Neural cell (in vitro differentiated cells): ENCODE measurements around the gene PPIL4. TPM values are rescaled to one million over a fixed set of nuclear protein-coding genes. Genes with fewer than 3 reads are reported as not detected.

Experiments used
- H2AFZ ChIP-seq: fragments of 200-600, 300-800 bp; sonication (generic), shearing (Covaris generic); 2 replicates; pipeline ENCODE4 v1.6.0; 2014; ENCODE audit warnings: low read depth, mild to moderate bottlenecking, antibody characterized with exemption, low read length, moderate library complexity
- H3F3A ChIP-seq: fragments of 200-600 bp; shearing (Covaris generic); 2 replicates; pipeline ENCODE4 v1.6.1; 2016; ENCODE audit warnings: mild to moderate bottlenecking, moderate library complexity, mixed read lengths, antibody characterized with exemption, low read length; ENCODE audit not compliant: insufficient read depth, poor library complexity, severe bottlenecking
- H3K27ac ChIP-seq: fragments of 200-600, 300-800 bp; sonication (generic), shearing (Covaris generic); 2 replicates; pipeline ENCODE4 v1.5.1; 2014; ENCODE audit warnings: mild to moderate bottlenecking, low read length, moderate library complexity
- H3K27me3 ChIP-seq: fragments of 300-800, 200-600 bp; sonication (generic), shearing (Covaris generic); 2 replicates; pipeline ENCODE4 v1.6.0; 2014; ENCODE audit warnings: mild to moderate bottlenecking, low read depth, low read length, moderate library complexity; ENCODE audit not compliant: insufficient read depth
- H3K36me3 ChIP-seq: fragments of 300-800, 200-600 bp; sonication (generic), shearing (Covaris generic); 2 replicates; pipeline ENCODE4 v1.5.1; 2014; ENCODE audit warnings: mild to moderate bottlenecking, antibody characterized with exemption, low read length, moderate library complexity; ENCODE audit not compliant: insufficient read depth
- H3K4me2 ChIP-seq: fragments of 300-800, 200-600 bp; sonication (generic), shearing (Covaris generic); 2 replicates; pipeline ENCODE4 v1.6.0; 2014; ENCODE audit warnings: mild to moderate bottlenecking, low read length
- H3K4me3 ChIP-seq: fragments of 300-800, 200-600 bp; sonication (generic), shearing (Covaris generic); 2 replicates; pipeline ENCODE4 v1.5.1; 2014; ENCODE audit warnings: mild to moderate bottlenecking, low read length, moderate library complexity
- H3K79me2 ChIP-seq: fragments of 200-600 bp; shearing (Covaris generic); replicated peaks from 2 replicates; pipeline ENCODE4 v1.6.0; 2014; ENCODE audit warnings: mild to moderate bottlenecking, low read length, moderate library complexity; ENCODE audit not compliant: insufficient read depth
- H3K9ac ChIP-seq: fragments of 300-800, 200-600 bp; sonication (generic), shearing (Covaris generic); 2 replicates; pipeline ENCODE4 v1.6.1; 2016; ENCODE audit warnings: mild to moderate bottlenecking, low read length, mixed read lengths
- H3K9me2 ChIP-seq: fragments of 200-600 bp; shearing (Covaris generic); 2 replicates; pipeline ENCODE4 v1.6.1; 2016; ENCODE audit warnings: mild to moderate bottlenecking, low read length, mixed read lengths; ENCODE audit not compliant: insufficient read depth
- H3K9me3 ChIP-seq: fragments of 200-600, 300-800 bp; sonication (generic), shearing (Covaris generic); 2 replicates; pipeline ENCODE4 v1.6.1; 2016; ENCODE audit warnings: mild to moderate bottlenecking, mixed run types, low read length, moderate library complexity, mixed read lengths
- H4K20me1 ChIP-seq: fragments of 200-600 bp; shearing (Covaris generic); 2 replicates; pipeline ENCODE4 v1.6.1; 2016; ENCODE audit warnings: mild to moderate bottlenecking, mixed run types; ENCODE audit not compliant: insufficient read depth
- EP300 ChIP-seq: fragments of 450-650 bp; conservative IDR thresholded peaks from 2 replicates; pipeline ENCODE4 v1.6.1; 2014; ENCODE audit warnings: antibody characterized with exemption, mild to moderate bottlenecking, moderate library complexity; ENCODE audit not compliant: poor library complexity, severe bottlenecking
- EZH2 ChIP-seq: fragments of 200-600, 300-800 bp; shearing (Covaris generic), sonication (generic); IDR thresholded peaks from 2 replicates; pipeline ENCODE4 v1.6.1; 2014; ENCODE audit warnings: antibody characterized with exemption, low read length, borderline replicate concordance, mild to moderate bottlenecking; ENCODE audit not compliant: insufficient read depth, poor library complexity, severe bottlenecking
- MXI1 ChIP-seq: fragments of 450-650 bp; conservative IDR thresholded peaks from 2 replicates; pipeline ENCODE4 v1.6.1; 2014; ENCODE audit warnings: antibody characterized with exemption, mild to moderate bottlenecking; ENCODE audit not compliant: poor library complexity, severe bottlenecking
- POLR2AphosphoS5 ChIP-seq: IDR thresholded peaks from 2 replicates; pipeline ENCODE4 v1.6.1; 2012
- RAD21 ChIP-seq: fragments of 450-650 bp; conservative IDR thresholded peaks from 2 replicates; pipeline ENCODE4 v1.6.1; 2014; ENCODE audit warnings: antibody characterized with exemption, mild to moderate bottlenecking, moderate library complexity
- SMC3 ChIP-seq: fragments of 450-650 bp; conservative IDR thresholded peaks from 2 replicates; pipeline ENCODE4 v1.6.1; 2014; ENCODE audit warnings: antibody characterized with exemption, mild to moderate bottlenecking, moderate library complexity; ENCODE audit not compliant: poor library complexity
- TAF1 ChIP-seq: IDR thresholded peaks from 2 replicates; pipeline ENCODE4 v1.6.1; 2012; ENCODE audit warnings: low read depth
- polyA plus RNA-seq: library from polyadenylated mRNA; depleted of rRNA; stranded (reverse); fragments of >200 nt; gene quantifications from 2 replicates; pipeline ENCODE4 v1.2.3, GENCODE V29; 2014
- TF ChIP-seq, protein P1 (sequence below): fragments of 450-650 bp; IDR thresholded peaks from 2 replicates; pipeline ENCODE4 v1.5.1; 2014; ENCODE audit warnings: antibody characterized with exemption, mild to moderate bottlenecking, moderate library complexity; ENCODE audit not compliant: poor library complexity, severe bottlenecking
- TF ChIP-seq, protein P2 (sequence below): IDR thresholded peaks from 2 replicates; pipeline ENCODE4 v1.6.1; 2012; ENCODE audit warnings: borderline replicate concordance

PPIL4 gene
- polyA plus RNA-seq, 1 donor from 2014 or later = 57.2 TPM

DNA sequence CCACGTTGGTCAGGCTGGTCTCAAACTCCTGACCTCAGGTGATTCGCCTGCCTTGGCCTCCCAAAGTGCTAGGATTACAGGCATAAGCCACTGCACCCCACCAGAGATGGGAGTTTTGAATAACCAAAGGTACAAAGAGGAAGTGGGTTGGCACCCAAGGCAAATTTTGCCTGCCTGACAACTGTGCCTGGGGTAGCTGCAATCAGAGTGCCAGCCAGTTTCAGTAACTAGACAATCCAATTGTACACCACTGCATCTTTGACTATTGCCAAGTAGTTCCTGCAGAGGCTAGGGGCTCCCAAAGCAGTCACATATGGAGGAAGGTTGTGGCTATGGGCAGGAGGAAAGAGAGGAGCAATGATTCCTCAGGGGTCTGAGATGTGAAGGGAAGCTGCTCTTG is 77.7 kb downstream of the PPIL4 start:
- Histone ChIP-seq H3K27me3 (no peaks in the 10 kb centered on the region), H3K36me3 (no peaks in the 10 kb centered on the region), H3F3A (no peaks in the 10 kb centered on the region), H3K9me3 (no peaks in the 10 kb centered on the region), H3K4me2 (no peak overlapping the region), H3K27ac (no peak overlapping the region), H3K4me3 (no peak overlapping the region), H3K9me2 (no peaks in the 10 kb centered on the region), H3K9ac (no peak overlapping the region), H4K20me1 (no peaks in the 10 kb centered on the region), H3K79me2 (no peaks in the 10 kb centered on the region), H2AFZ (no peak overlapping the region)
- TF ChIP-seq, protein P1, sequence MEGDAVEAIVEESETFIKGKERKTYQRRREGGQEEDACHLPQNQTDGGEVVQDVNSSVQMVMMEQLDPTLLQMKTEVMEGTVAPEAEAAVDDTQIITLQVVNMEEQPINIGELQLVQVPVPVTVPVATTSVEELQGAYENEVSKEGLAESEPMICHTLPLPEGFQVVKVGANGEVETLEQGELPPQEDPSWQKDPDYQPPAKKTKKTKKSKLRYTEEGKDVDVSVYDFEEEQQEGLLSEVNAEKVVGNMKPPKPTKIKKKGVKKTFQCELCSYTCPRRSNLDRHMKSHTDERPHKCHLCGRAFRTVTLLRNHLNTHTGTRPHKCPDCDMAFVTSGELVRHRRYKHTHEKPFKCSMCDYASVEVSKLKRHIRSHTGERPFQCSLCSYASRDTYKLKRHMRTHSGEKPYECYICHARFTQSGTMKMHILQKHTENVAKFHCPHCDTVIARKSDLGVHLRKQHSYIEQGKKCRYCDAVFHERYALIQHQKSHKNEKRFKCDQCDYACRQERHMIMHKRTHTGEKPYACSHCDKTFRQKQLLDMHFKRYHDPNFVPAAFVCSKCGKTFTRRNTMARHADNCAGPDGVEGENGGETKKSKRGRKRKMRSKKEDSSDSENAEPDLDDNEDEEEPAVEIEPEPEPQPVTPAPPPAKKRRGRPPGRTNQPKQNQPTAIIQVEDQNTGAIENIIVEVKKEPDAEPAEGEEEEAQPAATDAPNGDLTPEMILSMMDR = no peak
- no peak for TF ChIP-seq SMC3
- no peak for TF ChIP-seq RAD21
- no peak for TF ChIP-seq MXI1
- no peak for TF ChIP-seq TAF1
- TF ChIP-seq POLR2AphosphoS5 = no peak
- TF ChIP-seq EP300 = no peak
- TF ChIP-seq, protein P2, sequence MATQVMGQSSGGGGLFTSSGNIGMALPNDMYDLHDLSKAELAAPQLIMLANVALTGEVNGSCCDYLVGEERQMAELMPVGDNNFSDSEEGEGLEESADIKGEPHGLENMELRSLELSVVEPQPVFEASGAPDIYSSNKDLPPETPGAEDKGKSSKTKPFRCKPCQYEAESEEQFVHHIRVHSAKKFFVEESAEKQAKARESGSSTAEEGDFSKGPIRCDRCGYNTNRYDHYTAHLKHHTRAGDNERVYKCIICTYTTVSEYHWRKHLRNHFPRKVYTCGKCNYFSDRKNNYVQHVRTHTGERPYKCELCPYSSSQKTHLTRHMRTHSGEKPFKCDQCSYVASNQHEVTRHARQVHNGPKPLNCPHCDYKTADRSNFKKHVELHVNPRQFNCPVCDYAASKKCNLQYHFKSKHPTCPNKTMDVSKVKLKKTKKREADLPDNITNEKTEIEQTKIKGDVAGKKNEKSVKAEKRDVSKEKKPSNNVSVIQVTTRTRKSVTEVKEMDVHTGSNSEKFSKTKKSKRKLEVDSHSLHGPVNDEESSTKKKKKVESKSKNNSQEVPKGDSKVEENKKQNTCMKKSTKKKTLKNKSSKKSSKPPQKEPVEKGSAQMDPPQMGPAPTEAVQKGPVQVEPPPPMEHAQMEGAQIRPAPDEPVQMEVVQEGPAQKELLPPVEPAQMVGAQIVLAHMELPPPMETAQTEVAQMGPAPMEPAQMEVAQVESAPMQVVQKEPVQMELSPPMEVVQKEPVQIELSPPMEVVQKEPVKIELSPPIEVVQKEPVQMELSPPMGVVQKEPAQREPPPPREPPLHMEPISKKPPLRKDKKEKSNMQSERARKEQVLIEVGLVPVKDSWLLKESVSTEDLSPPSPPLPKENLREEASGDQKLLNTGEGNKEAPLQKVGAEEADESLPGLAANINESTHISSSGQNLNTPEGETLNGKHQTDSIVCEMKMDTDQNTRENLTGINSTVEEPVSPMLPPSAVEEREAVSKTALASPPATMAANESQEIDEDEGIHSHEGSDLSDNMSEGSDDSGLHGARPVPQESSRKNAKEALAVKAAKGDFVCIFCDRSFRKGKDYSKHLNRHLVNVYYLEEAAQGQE = no peak
- TF ChIP-seq EZH2 = no peak

DNA sequence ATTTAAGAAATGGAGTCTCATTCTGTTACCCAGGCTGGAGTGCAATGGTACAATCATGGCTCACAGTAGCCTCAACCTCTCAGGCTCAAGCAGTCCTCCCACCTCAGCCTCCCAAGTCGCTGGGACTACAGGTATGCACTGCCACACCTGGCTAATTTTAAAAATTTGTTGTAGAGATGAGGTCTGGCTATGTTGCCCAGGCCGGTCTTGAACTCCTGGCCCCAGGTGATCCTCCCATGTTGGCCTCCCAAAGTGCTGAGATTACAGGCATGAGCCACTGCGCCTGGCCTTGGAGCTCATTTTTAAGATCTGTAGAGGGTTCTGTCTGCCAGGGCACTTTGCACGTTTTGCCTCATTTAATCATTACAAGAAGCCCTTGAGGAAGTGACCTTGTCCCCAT is 78.6 kb downstream of the PPIL4 start:
- Histone ChIP-seq H4K20me1 (no peaks in the 10 kb centered on the region), H3K36me3 (no peaks in the 10 kb centered on the region), H3K9ac (no peak overlapping the region), H3K79me2 (no peaks in the 10 kb centered on the region), H3K9me3 (no peaks in the 10 kb centered on the region), H3K27me3 (no peaks in the 10 kb centered on the region), H3K27ac (no peak overlapping the region), H3F3A (no peaks in the 10 kb centered on the region), H3K4me3 (no peak overlapping the region), H3K4me2 (no peak overlapping the region), H3K9me2 (no peaks in the 10 kb centered on the region), H2AFZ (no peak overlapping the region)
- TF ChIP-seq TAF1 = no peak
- no peak for TF ChIP-seq EP300
- no peak for TF ChIP-seq POLR2AphosphoS5
- TF ChIP-seq SMC3 = no peak
- no peak for TF ChIP-seq MXI1
- no peak for TF ChIP-seq RAD21
- TF ChIP-seq, protein P2 = no peak
- TF ChIP-seq, protein P1 = no peak
- no peak for TF ChIP-seq EZH2
